HepG2 (cell line): ENCODE results near the gene MCM6. TPM values are rescaled to one million over a fixed set of nuclear protein-coding genes. Genes with fewer than 3 reads are reported as not detected.

ENCODE experiments used
- ATAC-seq: fragments of 200-7000 bp; cut with Tn5 transposase; 3 replicates; pipeline ENCODE4 v1.9.1; 2020; ENCODE audit warnings: mild to moderate bottlenecking, moderate library complexity
- BruUV-seq: library from RNA; stranded (reverse); fragments of 400-500 nt; replicated peaks from 2 replicates; lab custom pipeline; 2021; lab: Mats Ljungman, UMichigan
- CTCF ChIA-PET: fragments of 300-600 bp; formaldehyde crosslinking; extraction: SDS; loops from one replicate; lab custom pipeline; 2021; ENCODE audit warnings: low total read pairs, inconsistent platforms, low intra/inter-chr PET ratio; lab: Yijun Ruan, JAX
- POLR2A ChIA-PET: fragments of 350-600 bp; sonication (Branson Sonifier 250); formaldehyde crosslinking; loops from one replicate; lab custom pipeline; 2020; ENCODE audit warnings: antibody characterized with exemption, inconsistent platforms; lab: Yijun Ruan, JAX
- DNase-seq: peaks from one replicate; pipeline ENCODE4 v3.0.0-alpha.2; 2015; ENCODE audit warnings: low spot score
- FAIRE-seq: peaks from 3 replicates; lab custom pipeline; 2011; peaks lifted over from hg19 to GRCh38; lab: Jason Lieb, UNC
- H2AFZ ChIP-seq: one replicate; pipeline ENCODE4 v1.6.1; 2011; ENCODE audit warnings: low read length, inconsistent platforms
- H3K27ac ChIP-seq: fragments of 300-600 bp; 3 replicates; pipeline ENCODE4 v1.8.0; 2011; ENCODE audit warnings: mixed run types, mild to moderate bottlenecking, mixed read lengths, low read length, inconsistent platforms; ENCODE audit not compliant: insufficient read depth; ENCODE audit errors: extremely low read length
- H3K27me3 ChIP-seq, 2 experiments: fragments of 200-600 bp in 1 of 2; 2 replicates in 1 of 2; 3 replicates in 1 of 2; pipeline versions ENCODE4 v1.6.0 to v1.8.0; 2011; ENCODE audit warnings: low read length in 2 of 2, mild to moderate bottlenecking in 2 of 2, moderate library complexity in 2 of 2, inconsistent platforms in 1 of 2; ENCODE audit not compliant: insufficient read depth in 2 of 2, control insufficient read depth in 1 of 2
- H3K36me3 ChIP-seq, 2 experiments: fragments of 200-600 bp in 1 of 2; replicated peaks in 1 of 2; 2 replicates in 1 of 2; 3 replicates in 1 of 2; pipeline versions ENCODE4 v1.5.1 to v1.8.0; 2011; ENCODE audit warnings: low read length in 2 of 2, inconsistent platforms in 1 of 2; ENCODE audit not compliant: insufficient read depth in 2 of 2, control insufficient read depth in 1 of 2
- H3K4me1 ChIP-seq: 2 replicates; pipeline ENCODE4 v1.5.1; 2012; ENCODE audit warnings: low read length, inconsistent platforms; ENCODE audit not compliant: insufficient read depth
- H3K4me2 ChIP-seq: 2 replicates; pipeline ENCODE4 v1.6.0; 2011; ENCODE audit warnings: low read depth, low read length, inconsistent platforms
- H3K4me3 ChIP-seq, 3 experiments: fragments of 200-600 bp in 1 of 3; sonication (generic), shearing (Covaris generic) in 1 of 3; replicated peaks in 1 of 3; 2 replicates each; pipeline ENCODE4 v1.5.1; 2011 to 2016; ENCODE audit warnings: low read length in 3 of 3, inconsistent platforms in 2 of 3, low read depth in 2 of 3, mild to moderate bottlenecking in 2 of 3, control low read depth in 1 of 3, mixed read lengths in 1 of 3; ENCODE audit not compliant: insufficient read depth in 1 of 3
- H3K79me2 ChIP-seq: one replicate; pipeline ENCODE4 v1.6.1; 2011; ENCODE audit warnings: low read length, inconsistent platforms; ENCODE audit not compliant: insufficient read depth
- H3K9ac ChIP-seq: 2 replicates; pipeline ENCODE4 v1.6.0; 2011; ENCODE audit warnings: mild to moderate bottlenecking, low read depth, low read length, inconsistent platforms; ENCODE audit not compliant: insufficient read depth
- H3K9me3 ChIP-seq: 2 replicates; pipeline ENCODE4 v1.5.1; 2012; ENCODE audit warnings: mild to moderate bottlenecking, low read length
- H4K20me1 ChIP-seq: 2 replicates; pipeline ENCODE4 v1.6.0; 2011; ENCODE audit warnings: inconsistent platforms, mild to moderate bottlenecking, low read length, moderate library complexity; ENCODE audit not compliant: insufficient read depth
- ARID5B ChIP-seq: IDR thresholded peaks from 2 replicates; pipeline ENCODE4 v1.4.0; 2020; ENCODE audit warnings: mild to moderate bottlenecking, missing genetic modification reagents
- BCLAF1 ChIP-seq: fragments of 450-650 bp; IDR thresholded peaks from 2 replicates; pipeline ENCODE4 v1.6.1; 2017; ENCODE audit warnings: mild to moderate bottlenecking
- ETV6 ChIP-seq: sonication (generic); formaldehyde crosslinking; conservative IDR thresholded peaks from 2 replicates; pipeline ENCODE4 v1.4.0; 2020; ENCODE audit warnings: missing genetic modification reagents
- GATA4 ChIP-seq: sonication (generic); IDR thresholded peaks from 2 replicates; pipeline ENCODE4 v1.6.1; 2016; ENCODE audit warnings: antibody characterized with exemption, low read depth, borderline replicate concordance
- HBP1 ChIP-seq: IDR thresholded peaks from 2 replicates; pipeline ENCODE4 v1.6.1; 2016; ENCODE audit warnings: low read depth, control low read depth
- HMG20A ChIP-seq: IDR thresholded peaks from 2 replicates; pipeline ENCODE4 v1.6.1; 2016; ENCODE audit warnings: borderline replicate concordance
- NFYB ChIP-seq: sonication (generic); formaldehyde crosslinking; IDR thresholded peaks from 2 replicates; pipeline ENCODE4 v1.4.0; 2020; ENCODE audit warnings: missing genetic modification reagents
- TOPORS ChIP-seq: sonication (generic); formaldehyde crosslinking; IDR thresholded peaks from 2 replicates; pipeline ENCODE4 v1.8.0; 2023; ENCODE audit warnings: mild to moderate bottlenecking, missing genetic modification reagents
- ZKSCAN8 ChIP-seq: IDR thresholded peaks from 2 replicates; pipeline ENCODE4 v1.6.1; 2016; ENCODE audit warnings: borderline replicate concordance, missing genetic modification reagents, missing compliant biosample characterization
- ZNF350 ChIP-seq: sonication (generic); formaldehyde crosslinking; IDR thresholded peaks from 2 replicates; pipeline ENCODE4 v1.4.0; 2020; ENCODE audit warnings: mild to moderate bottlenecking, low read depth, missing genetic modification reagents, borderline replicate concordance
- ZNF766 ChIP-seq: sonication (generic); formaldehyde crosslinking; IDR thresholded peaks from 2 replicates; pipeline ENCODE4 v1.5.0; 2020; ENCODE audit warnings: missing genetic modification reagents, borderline replicate concordance
- WGBS: methylation state at CpG from one replicate; pipeline ENCODE4 v1.1.6; 2017; ENCODE audit warnings: low lambda C conversion rate; 5-methylcytosine and 5-hydroxymethylcytosine counted together
- in situ Hi-C: cut with HindIII; loops from 2 replicates; pipeline ENCODE4 v1.10.0; 2017; ENCODE audit warnings: low pct_unique_long_range_greater_than_20kb; ENCODE audit not compliant: extremely low pct_ligation_motif_present
- intact Hi-C: fragments of 100-400 bp; cut with micrococcal nuclease; formaldehyde crosslinking; loops from one replicate; pipeline ENCODE4 v1.10.0; 2022; ENCODE audit not compliant: unreplicated experiment
- polyA plus RNA-seq, 8 experiments: library from polyadenylated mRNA; depleted of rRNA in 3 of 8; stranded (reverse) in 7 of 8; unstranded in 1 of 8; fragments of >200 nt; fragmentation: Illumina TruSeq in 4 of 8; extraction: Trizol in 4 of 8; gene quantifications; 2 replicates each; pipeline versions ENCODE4 v1.2.1 to v1.2.3, GENCODE V29; 2011 to 2016; ENCODE audit warnings: low read depth in 4 of 8, missing spikeins in 1 of 8, mixed read lengths in 1 of 8; ENCODE audit not compliant: insufficient read depth in 1 of 8
- total RNA-seq, 5 experiments: library from RNA; depleted of rRNA; stranded (reverse); fragments of >200 nt; fragmentation: Illumina TruSeq; extraction: Trizol; gene quantifications; 2 replicates each; pipeline ENCODE4 v1.2.3, GENCODE V29; 2016; ENCODE audit warnings: low read depth in 1 of 5

MCM6 gene
- total and polyA plus RNA-seq, 2 of the 13 experiments (the other 11 are each of a cell fraction or from before 2014, with no cell fraction given), result 9.7 to 18.7 TPM

- WGBS, result over 99% methylated on average over 4 of the region's 4 CpGs
- DNase-seq, result no peak
- Histone ChIP-seq H3K4me3 (no peak overlapping the region), H3K4me1 (peaks cover 5% of the 10 kb centered on the region; the same call in 1 of the 2 replicates), H3K4me2 (no peak overlapping the region), H2AFZ (no peak overlapping the region), H3K9me3 (no peaks in the 10 kb centered on the region), H3K27ac (no peak overlapping the region), H3K27me3 (no peaks in the 10 kb centered on the region)
- in situ Hi-C loops, result no loop called here
- ChIA-PET CTCF (no interaction called here), POLR2A (no interaction called here)
- no TSS peak for BruUV-seq
- TF ChIP-seq HMG20A (CRISPR knock-in tag) (no peak), BCLAF1 (no peak), NFYB (CRISPR knock-in tag) (no peak), HBP1 (no peak), ZKSCAN8 (no peak), ETV6 (CRISPR knock-in tag) (no peak), ARID5B (CRISPR knock-in tag) (no peak), ZNF350 (CRISPR knock-in tag) (no peak), GATA4 (no peak), TOPORS (CRISPR knock-in tag) (no peak), ZNF766 (CRISPR knock-in tag) (no peak)
- TF ChIP-seq, all 625 proteins: peak for 0
- Histone ChIP-seq H3K36me3 (peaks cover 2 to 16% of the 10 kb centered on the region in 2 experiments; a peak in 4 of 5 replicates), H3K9ac (no peak overlapping the region), H3K79me2 (no peaks in the 10 kb centered on the region), H4K20me1 (no peaks in the 10 kb centered on the region)
- ATAC-seq (peak; percentile 35), FAIRE-seq (no peak)
- intact Hi-C loops, result no loop called here
Observed at GRCh38 chr2:135904341-135904989, 28.2 kb upstream of the MCM6 start.
